ENCODE data around the gene AP2B1.
A peak's percentile ranks its signal among the peaks of the same experiment; 100 is the strongest.

AP2B1 gene

GRCh38 chr17:35708951-35709350, 121.8 kb downstream of the AP2B1 start:
- H3K9me3 ChIP-seq (ENCODE audit: control insufficient read depth, low read length): no peaks in the 10 kb centered on the region
- no peaks in the 10 kb centered on the region for H3K36me3 ChIP-seq (ENCODE audit: control insufficient read depth, insufficient read depth, low read length)
- no peak overlapping the region for H3K4me3 ChIP-seq (ENCODE audit: low read depth, low read length)
- H3K27me3 ChIP-seq (ENCODE audit: control insufficient read depth, insufficient read depth, low read length): no peaks in the 10 kb centered on the region
- peaks cover 27% of the 10 kb centered on the region for H3K4me1 ChIP-seq
- no peak for TF ChIP-seq CTCF (IDR thresholded peaks at IDR 0.05)
- H3K27ac ChIP-seq: no peak overlapping the region
- H3K4me2 ChIP-seq (ENCODE audit: low read length): peak overlapping the region; percentile 36
- no peak overlapping the region for H2AFZ ChIP-seq
- peaks cover 7% of the 10 kb centered on the region for H3K79me2 ChIP-seq
- no peak overlapping the region for H3K9ac ChIP-seq

- Histone ChIP-seq H3K27ac (no peak overlapping the region), H2AFZ (no peak overlapping the region), H3K9ac (no peak overlapping the region), H3K4me2 (ENCODE audit: low read length) (no peak overlapping the region), H3K79me2 (peaks cover 2% of the 10 kb centered on the region), H3K36me3 (ENCODE audit: control insufficient read depth, insufficient read depth, low read length) (no peaks in the 10 kb centered on the region), H3K27me3 (ENCODE audit: control insufficient read depth, insufficient read depth, low read length) (no peaks in the 10 kb centered on the region), H3K4me3 (ENCODE audit: low read depth, low read length) (no peak overlapping the region), H3K9me3 (ENCODE audit: control insufficient read depth, low read length) (no peaks in the 10 kb centered on the region), H3K4me1 (peaks cover 32% of the 10 kb centered on the region)
- no peak for TF ChIP-seq CTCF (IDR thresholded peaks at IDR 0.05)
These were observed 122.8 kb downstream of the AP2B1 start for GRCh38 chr17:35709874-35710273.

GRCh38 chr17:35710950-35711349, 123.8 kb downstream of the AP2B1 start:
- TF ChIP-seq CTCF (IDR thresholded peaks at IDR 0.05): no peak
- H3K4me2 ChIP-seq (ENCODE audit: low read length): no peak overlapping the region
- no peak overlapping the region for H2AFZ ChIP-seq
- H3K27me3 ChIP-seq (ENCODE audit: control insufficient read depth, insufficient read depth, low read length): no peaks in the 10 kb centered on the region
- no peaks in the 10 kb centered on the region for H3K36me3 ChIP-seq (ENCODE audit: control insufficient read depth, insufficient read depth, low read length)
- H3K4me1 ChIP-seq: peaks cover 37% of the 10 kb centered on the region
- H3K9ac ChIP-seq: no peak overlapping the region
- no peak overlapping the region for H3K4me3 ChIP-seq (ENCODE audit: low read depth, low read length)
- H3K79me2 ChIP-seq: peaks cover 2% of the 10 kb centered on the region
- H3K9me3 ChIP-seq (ENCODE audit: control insufficient read depth, low read length): no peaks in the 10 kb centered on the region
- no peak overlapping the region for H3K27ac ChIP-seq

- peaks cover 47% of the 10 kb centered on the region for H3K4me1 ChIP-seq
- H3K36me3 ChIP-seq (ENCODE audit: control insufficient read depth, insufficient read depth, low read length): no peaks in the 10 kb centered on the region
- no peak overlapping the region for H3K9ac ChIP-seq
- no peak for TF ChIP-seq CTCF (IDR thresholded peaks at IDR 0.05)
- H3K9me3 ChIP-seq (ENCODE audit: control insufficient read depth, low read length): no peaks in the 10 kb centered on the region
- H3K27ac ChIP-seq: peak overlapping the region; percentile 12
- H3K79me2 ChIP-seq: no peaks in the 10 kb centered on the region
- H3K27me3 ChIP-seq (ENCODE audit: control insufficient read depth, insufficient read depth, low read length): no peaks in the 10 kb centered on the region
- H2AFZ ChIP-seq: no peak overlapping the region
- peak overlapping the region; percentile 9 for H3K4me2 ChIP-seq (ENCODE audit: low read length)
- no peak overlapping the region for H3K4me3 ChIP-seq (ENCODE audit: low read depth, low read length)
These were observed 126.1 kb downstream of the AP2B1 start for GRCh38 chr17:35713069-35713728.

- no peak for TF ChIP-seq CTCF (IDR thresholded peaks at IDR 0.05)
- Histone ChIP-seq H3K36me3 (ENCODE audit: control insufficient read depth, insufficient read depth, low read length) (no peaks in the 10 kb centered on the region), H3K9ac (no peak overlapping the region), H3K4me1 (peaks cover 43% of the 10 kb centered on the region), H3K79me2 (no peaks in the 10 kb centered on the region), H2AFZ (no peak overlapping the region), H3K27me3 (ENCODE audit: control insufficient read depth, insufficient read depth, low read length) (no peaks in the 10 kb centered on the region), H3K4me2 (ENCODE audit: low read length) (no peak overlapping the region), H3K4me3 (ENCODE audit: low read depth, low read length) (no peak overlapping the region), H3K27ac (no peak overlapping the region), H3K9me3 (ENCODE audit: control insufficient read depth, low read length) (no peaks in the 10 kb centered on the region)
These were observed 127.9 kb downstream of the AP2B1 start for GRCh38 chr17:35714988-35715387.

Data from parathyroid adenoma (tissue), 2 donors.